H9 (cell line): ENCODE measurements around the gene ADORA1. TPM values are rescaled to one million over a fixed set of nuclear protein-coding genes. Genes with fewer than 3 reads are reported as not detected.

ENCODE experiments used
- DNase-seq: peaks from one replicate; pipeline ENCODE4 v3.0.0-alpha.2; 2017
- H2AFZ ChIP-seq: one replicate; pipeline ENCODE4 v1.6.1; 2013; ENCODE audit warnings: mild to moderate bottlenecking, low read length, control low read depth, moderate library complexity
- H2AK5ac ChIP-seq: 2 replicates; pipeline ENCODE4 v1.6.1; 2013; ENCODE audit warnings: low read length, control low read depth, mixed read lengths; ENCODE audit not compliant: insufficient read length
- H2BK120ac ChIP-seq: one replicate; pipeline ENCODE4 v1.6.1; 2013; ENCODE audit warnings: low read depth, mild to moderate bottlenecking, low read length, control low read depth, inconsistent platforms; ENCODE audit not compliant: poor library complexity, severe bottlenecking
- H2BK12ac ChIP-seq: 2 replicates; pipeline ENCODE4 v1.6.1; 2013; ENCODE audit warnings: low read length, control low read depth, mixed read lengths, low read depth; ENCODE audit not compliant: insufficient read length
- H2BK15ac ChIP-seq: 2 replicates; pipeline ENCODE4 v1.6.1; 2013; ENCODE audit warnings: low read depth, low read length, control low read depth
- H2BK20ac ChIP-seq: one replicate; pipeline ENCODE4 v1.6.1; 2013; ENCODE audit warnings: low read depth, mild to moderate bottlenecking, low read length, control low read depth, inconsistent platforms; ENCODE audit not compliant: poor library complexity, severe bottlenecking
- H2BK5ac ChIP-seq: 2 replicates; pipeline ENCODE4 v1.6.1; 2013; ENCODE audit warnings: low read length, control low read depth, mixed read lengths; ENCODE audit not compliant: insufficient read length
- H3K14ac ChIP-seq: 2 replicates; pipeline ENCODE4 v1.6.1; 2013; ENCODE audit warnings: low read length, control low read depth; ENCODE audit not compliant: insufficient read depth
- H3K18ac ChIP-seq: 2 replicates; pipeline ENCODE4 v1.6.1; 2013; ENCODE audit warnings: low read depth, mild to moderate bottlenecking, mixed read lengths, low read length, control low read depth; ENCODE audit not compliant: insufficient read length
- H3K23ac ChIP-seq: 2 replicates; pipeline ENCODE4 v1.6.1; 2013; ENCODE audit warnings: low read length, control low read depth, mixed read lengths, low read depth; ENCODE audit not compliant: insufficient read length
- H3K23me2 ChIP-seq: 2 replicates; pipeline ENCODE4 v1.6.1; 2013; ENCODE audit warnings: low read depth, mild to moderate bottlenecking, mixed read lengths, low read length, control low read depth; ENCODE audit not compliant: insufficient read length, poor library complexity, severe bottlenecking
- H3K27ac ChIP-seq: 2 replicates; pipeline ENCODE4 v1.5.1; 2013; ENCODE audit warnings: low read length, control low read depth, mixed read lengths, low read depth; ENCODE audit not compliant: insufficient read length
- H3K27me3 ChIP-seq: 2 replicates; pipeline ENCODE4 v1.6.1; 2013; ENCODE audit warnings: low read length, control low read depth, inconsistent platforms; ENCODE audit not compliant: insufficient read depth
- H3K4ac ChIP-seq: 2 replicates; pipeline ENCODE4 v1.6.1; 2013; ENCODE audit warnings: low read depth, mild to moderate bottlenecking, control low read depth, inconsistent platforms, low read length, moderate library complexity
- H3K4me1 ChIP-seq: 2 replicates; pipeline ENCODE4 v1.6.1; 2013; ENCODE audit warnings: low read length, control low read depth, inconsistent platforms; ENCODE audit not compliant: insufficient read depth
- H3K4me2 ChIP-seq: 2 replicates; pipeline ENCODE4 v1.6.1; 2013; ENCODE audit warnings: low read length, control low read depth, mixed read lengths; ENCODE audit not compliant: insufficient read length, insufficient read depth
- H3K56ac ChIP-seq: 2 replicates; pipeline ENCODE4 v1.6.1; 2013; ENCODE audit warnings: low read depth, mild to moderate bottlenecking, mixed read lengths, low read length, control low read depth; ENCODE audit not compliant: insufficient read length
- H3K79me1 ChIP-seq: 2 replicates; pipeline ENCODE4 v1.6.1; 2013; ENCODE audit warnings: low read depth, mild to moderate bottlenecking, moderate library complexity, low read length, control low read depth, inconsistent platforms; ENCODE audit not compliant: insufficient read depth, poor library complexity, severe bottlenecking
- H3K79me2 ChIP-seq: 2 replicates; pipeline ENCODE4 v1.6.1; 2013; ENCODE audit warnings: low read length, control low read depth, inconsistent platforms; ENCODE audit not compliant: insufficient read depth
- H3K9ac ChIP-seq: 2 replicates; pipeline ENCODE4 v1.6.1; 2013; ENCODE audit warnings: low read length, control low read depth, mixed read lengths; ENCODE audit not compliant: insufficient read length; ENCODE audit errors: extremely low read depth
- H3K9me3 ChIP-seq: one replicate; pipeline ENCODE4 v1.6.1; 2013; ENCODE audit warnings: low read depth, low read length, inconsistent platforms; ENCODE audit not compliant: control insufficient read depth
- H3T11ph ChIP-seq: one replicate; pipeline ENCODE4 v1.6.1; 2013; ENCODE audit warnings: mild to moderate bottlenecking, low read length, control low read depth, inconsistent platforms
- H4K20me1 ChIP-seq: one replicate; pipeline ENCODE4 v1.6.1; 2013; ENCODE audit not compliant: control insufficient read depth, insufficient read length, insufficient read depth
- H4K5ac ChIP-seq: 2 replicates; pipeline ENCODE4 v1.6.1; 2013; ENCODE audit warnings: low read depth, mild to moderate bottlenecking, mixed read lengths, low read length, control low read depth; ENCODE audit not compliant: insufficient read length
- H4K8ac ChIP-seq: replicated peaks from 2 replicates; pipeline ENCODE4 v1.6.1; 2013; ENCODE audit warnings: low read length, control low read depth, mixed read lengths, low read depth; ENCODE audit not compliant: insufficient read length
- H4K91ac ChIP-seq: 2 replicates; pipeline ENCODE4 v1.6.1; 2013; ENCODE audit warnings: low read depth, mild to moderate bottlenecking, moderate library complexity, mixed read lengths, low read length, control low read depth; ENCODE audit not compliant: insufficient read length
- H3K27ac Mint-ChIP-seq, 3 experiments: 2 replicates in 2 of 3; 3 replicates in 1 of 3; pipeline ENCODE4 v1.8.0; 2020 to 2021; ENCODE audit warnings: mixed read lengths in 3 of 3, mild to moderate bottlenecking in 1 of 3, moderate library complexity in 1 of 3
- H3K27me3 Mint-ChIP-seq: 2 replicates; pipeline ENCODE4 v1.8.0; 2021; ENCODE audit warnings: low read depth, mild to moderate bottlenecking, moderate library complexity, mixed read lengths
- H3K36me3 Mint-ChIP-seq, 3 experiments: 2 replicates in 2 of 3; 3 replicates in 1 of 3; pipeline ENCODE4 v1.8.0; 2020 to 2021; ENCODE audit warnings: low read depth in 3 of 3, mixed read lengths in 3 of 3; ENCODE audit not compliant: insufficient read depth in 1 of 3
- H3K4me1 Mint-ChIP-seq, 2 experiments: 2 replicates each; pipeline ENCODE4 v1.8.0; 2020; ENCODE audit warnings: mixed read lengths in 2 of 2
- H3K4me3 Mint-ChIP-seq, 2 experiments: 2 replicates in 1 of 2; 3 replicates in 1 of 2; pipeline ENCODE4 v1.8.0; 2020 to 2021; ENCODE audit warnings: mild to moderate bottlenecking in 2 of 2, mixed read lengths in 2 of 2, moderate library complexity in 1 of 2
- H3K9me3 Mint-ChIP-seq, 2 experiments: 2 replicates in 1 of 2; 3 replicates in 1 of 2; pipeline ENCODE4 v1.8.0; 2020; ENCODE audit warnings: mild to moderate bottlenecking in 2 of 2, mixed read lengths in 2 of 2, moderate library complexity in 1 of 2
- WGBS: extraction: QIAGEN DNeasy Blood & Tissue Kit; methylation state at CpG from one replicate; pipeline ENCODE4 v1.1.7; 2013; ENCODE audit warnings: missing lambda C conversion rate, low lambda C conversion rate, mixed read lengths; ENCODE audit not compliant: insufficient read length; ENCODE audit errors: extremely low coverage; 5-methylcytosine and 5-hydroxymethylcytosine counted together
- total RNA-seq: library from RNA; stranded (reverse); gene quantifications from 2 replicates; pipeline ENCODE4 v1.2.1, GENCODE V29; 2021
- TF ChIP-seq, protein P1 (sequence below): fragments of 200-600 bp; sonication (generic); conservative IDR thresholded peaks from 3 replicates; pipeline ENCODE4 v1.8.0; 2021; ENCODE audit warnings: antibody characterized with exemption, mild to moderate bottlenecking

ADORA1 gene
- total RNA-seq, 1 experiment from 2014 or later = 1.3 TPM

DNA sequence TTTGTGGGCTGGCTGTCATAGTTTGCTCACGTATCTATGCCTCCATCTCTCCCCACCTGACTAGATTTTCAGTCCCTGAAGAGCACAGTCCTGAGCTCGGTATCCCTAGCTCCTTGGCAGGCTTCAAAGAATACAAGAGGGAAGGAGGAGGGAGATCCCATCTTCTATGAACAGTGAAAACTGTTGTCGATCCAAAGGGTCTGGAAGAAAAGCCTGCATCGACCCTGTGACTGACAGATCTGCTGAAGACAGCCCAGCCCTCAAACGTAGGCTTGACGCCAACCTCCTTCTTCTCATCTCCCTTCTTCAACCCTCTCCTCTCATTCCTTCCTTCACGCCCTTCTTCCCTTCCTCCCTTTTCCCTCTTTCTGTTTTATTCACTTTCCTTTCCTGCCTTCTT lies 13.3 kb upstream of the ADORA1 start:
- no peak overlapping the region for H3K27ac ChIP-seq
- no peak overlapping the region for H3K56ac ChIP-seq
- no peak overlapping the region for H2BK5ac ChIP-seq
- H3K79me1 ChIP-seq = no peaks in the 10 kb centered on the region
- no peaks in the 10 kb centered on the region for H3K4me1 ChIP-seq
- no peaks in the 10 kb centered on the region for H3K79me2 ChIP-seq
- H3K9ac ChIP-seq = no peak overlapping the region
- H2BK12ac ChIP-seq = no peak overlapping the region
- no peak overlapping the region for H4K91ac ChIP-seq
- H4K5ac ChIP-seq = no peak overlapping the region
- no peak overlapping the region for H3K14ac ChIP-seq
- peaks cover 0 to 4% of the 10 kb centered on the region in 2 experiments; a peak in 1 of 4 replicates for H3K4me1 Mint-ChIP-seq
- no peaks in the 10 kb centered on the region; a peak in 1 of 5 replicates for H3K9me3 Mint-ChIP-seq
- no peaks in the 10 kb centered on the region for H4K20me1 ChIP-seq
- no peak overlapping the region for H2BK15ac ChIP-seq
- H2AK5ac ChIP-seq = no peak overlapping the region
- TF ChIP-seq, protein P1, sequence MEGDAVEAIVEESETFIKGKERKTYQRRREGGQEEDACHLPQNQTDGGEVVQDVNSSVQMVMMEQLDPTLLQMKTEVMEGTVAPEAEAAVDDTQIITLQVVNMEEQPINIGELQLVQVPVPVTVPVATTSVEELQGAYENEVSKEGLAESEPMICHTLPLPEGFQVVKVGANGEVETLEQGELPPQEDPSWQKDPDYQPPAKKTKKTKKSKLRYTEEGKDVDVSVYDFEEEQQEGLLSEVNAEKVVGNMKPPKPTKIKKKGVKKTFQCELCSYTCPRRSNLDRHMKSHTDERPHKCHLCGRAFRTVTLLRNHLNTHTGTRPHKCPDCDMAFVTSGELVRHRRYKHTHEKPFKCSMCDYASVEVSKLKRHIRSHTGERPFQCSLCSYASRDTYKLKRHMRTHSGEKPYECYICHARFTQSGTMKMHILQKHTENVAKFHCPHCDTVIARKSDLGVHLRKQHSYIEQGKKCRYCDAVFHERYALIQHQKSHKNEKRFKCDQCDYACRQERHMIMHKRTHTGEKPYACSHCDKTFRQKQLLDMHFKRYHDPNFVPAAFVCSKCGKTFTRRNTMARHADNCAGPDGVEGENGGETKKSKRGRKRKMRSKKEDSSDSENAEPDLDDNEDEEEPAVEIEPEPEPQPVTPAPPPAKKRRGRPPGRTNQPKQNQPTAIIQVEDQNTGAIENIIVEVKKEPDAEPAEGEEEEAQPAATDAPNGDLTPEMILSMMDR = no peak
- H2AFZ ChIP-seq = no peak overlapping the region
- no peak overlapping the region for H4K8ac ChIP-seq
- H3K23ac ChIP-seq = no peak overlapping the region
- no peaks in the 10 kb centered on the region for H3K23me2 ChIP-seq
- no peaks in the 10 kb centered on the region for H3K9me3 ChIP-seq
- no peak overlapping the region for H3K4me2 ChIP-seq
- no peak for DNase-seq
- H2BK20ac ChIP-seq = no peak overlapping the region
- H3K18ac ChIP-seq = no peak overlapping the region
- H3K27me3 Mint-ChIP-seq = peaks cover 43% of the 10 kb centered on the region
- H3K36me3 Mint-ChIP-seq = no peaks in the 10 kb centered on the region
- H2BK120ac ChIP-seq = no peak overlapping the region
- WGBS = 100% methylated on average over 1 of the region's 7 CpGs
- no peak overlapping the region for H3K4ac ChIP-seq
- H3K27ac Mint-ChIP-seq = no peak overlapping the region
- no peaks in the 10 kb centered on the region for H3K27me3 ChIP-seq
- H3T11ph ChIP-seq = no peak overlapping the region
- H3K4me3 Mint-ChIP-seq = no peak overlapping the region
